Sigmoid colon (tissue), 7 donors: ENCODE data around the gene LSM14B. TPM values are rescaled to one million over a fixed set of nuclear protein-coding genes. Genes with fewer than 3 reads are reported as not detected.

ENCODE experiments used
- DNase-seq: peaks from one replicate; pipeline ENCODE4 v3.0.0-alpha.2; 2019
- H3K27ac ChIP-seq, 4 donors: fragments of 200-600 bp; sonication (generic); one replicate each; pipeline ENCODE4 v1.5.1; 2016 to 2019; ENCODE audit warnings: mild to moderate bottlenecking in 1 of 4
- H3K27me3 ChIP-seq, 3 donors: fragments of 200-600 bp; sonication (generic); one replicate each; pipeline ENCODE4 v1.5.1; 2019; ENCODE audit warnings: mild to moderate bottlenecking in 1 of 3
- H3K36me3 ChIP-seq, 4 donors: fragments of 200-600 bp; sonication (generic); one replicate each; pipeline ENCODE4 v1.5.1; 2016 to 2019
- H3K4me1 ChIP-seq, 4 donors: fragments of 200-600 bp; sonication (generic); one replicate each; pipeline ENCODE4 v1.5.1; 2017 to 2019
- H3K4me3 ChIP-seq, 4 donors: fragments of 200-600 bp; sonication (generic); one replicate each; pipeline ENCODE4 v1.5.1; 2017 to 2019; ENCODE audit warnings: mild to moderate bottlenecking in 2 of 4, moderate library complexity in 1 of 4
- H3K9me3 ChIP-seq, 4 donors: fragments of 200-600 bp in 3 of 4; sonication (generic) in 3 of 4; one replicate each; pipeline versions ENCODE4 v1.5.1 to v1.6.1; 2013 to 2019
- CTCF ChIP-seq, 4 experiments: fragments of 450-650 bp in 3 of 4; fragments of 200-600 bp in 1 of 4; IDR thresholded peaks; one replicate each; pipeline ENCODE4 v1.5.1; 2016 to 2019; ENCODE audit warnings: antibody characterized with exemption in 4 of 4, mild to moderate bottlenecking in 3 of 4, moderate library complexity in 2 of 4
- EP300 ChIP-seq, 4 donors: sonication (generic); formaldehyde crosslinking; IDR thresholded peaks; one replicate each; pipeline ENCODE4 v1.6.1; 2017; ENCODE audit warnings: antibody characterized with exemption in 4 of 4
- POLR2A ChIP-seq, 2 donors: fragments of 450-650 bp; IDR thresholded peaks; one replicate each; pipeline ENCODE4 v1.6.1; 2016; ENCODE audit warnings: antibody characterized with exemption in 2 of 2, mild to moderate bottlenecking in 2 of 2, moderate library complexity in 2 of 2
- POLR2AphosphoS5 ChIP-seq, 4 donors: sonication (generic); formaldehyde crosslinking; IDR thresholded peaks; one replicate each; pipeline ENCODE4 v1.6.1; 2017; ENCODE audit warnings: antibody characterized with exemption in 4 of 4
- WGBS, 2 donors: extraction: QIAGEN DNeasy Blood & Tissue Kit; methylation state at CpG; one replicate each; pipeline ENCODE4 v1.1.7; 2013; 5-methylcytosine and 5-hydroxymethylcytosine counted together
- intact Hi-C: fragments of 100-400 bp; cut with DNase I; formaldehyde crosslinking; loops from one replicate; pipeline ENCODE4 v1.15.1; 2023
- polyA plus RNA-seq, 3 donors: library from polyadenylated mRNA; stranded (reverse); fragments of 200-250 nt; gene quantifications; one replicate each; pipeline ENCODE4 v1.2.3, GENCODE V29; 2013
- total RNA-seq, 4 donors: library from RNA; depleted of rRNA; stranded (reverse); fragments of >200 nt; gene quantifications; one replicate each; pipeline ENCODE4 v1.1.0, GENCODE V29; 2016
- donor health status: healthy with polysubstance abuse.
- donor health status: Bipolar disorder and iron deficiency.
- donor health status: healthy.

The LSM14B gene
- total and polyA plus RNA-seq, 7 donors = 16.9 to 28.5 (median 23.5) TPM

GRCh38 chr20:62131560-62132320 is 9.5 kb downstream of the LSM14B start:
- no peaks in the 10 kb centered on the region for H3K27me3 ChIP-seq
- H3K4me1 ChIP-seq = peaks cover 0 to 15% (median 0%) of the 10 kb centered on the region in 4 donors
- peak overlapping the region in 2 of 4 donors; percentile 29 to 44 for H3K27ac ChIP-seq
- 93 to 94% methylated on average over 25 of the region's 25 CpGs for WGBS, 2 donors
- DNase-seq = no peak
- no peaks in the 10 kb centered on the region for H3K9me3 ChIP-seq
- H3K36me3 ChIP-seq = peaks cover 42 to 99% (median 69%) of the 10 kb centered on the region in 4 donors
- TF ChIP-seq CTCF (IDR thresholded peaks at IDR 0.05) = no peak
- no peak for TF ChIP-seq EP300 (IDR thresholded peaks at IDR 0.05)
- TF ChIP-seq POLR2A (IDR thresholded peaks at IDR 0.05) = no peak
- no peak for TF ChIP-seq POLR2AphosphoS5 (IDR thresholded peaks at IDR 0.05)
- intact Hi-C loops = no loop called here
- no peak overlapping the region for H3K4me3 ChIP-seq

DNA sequence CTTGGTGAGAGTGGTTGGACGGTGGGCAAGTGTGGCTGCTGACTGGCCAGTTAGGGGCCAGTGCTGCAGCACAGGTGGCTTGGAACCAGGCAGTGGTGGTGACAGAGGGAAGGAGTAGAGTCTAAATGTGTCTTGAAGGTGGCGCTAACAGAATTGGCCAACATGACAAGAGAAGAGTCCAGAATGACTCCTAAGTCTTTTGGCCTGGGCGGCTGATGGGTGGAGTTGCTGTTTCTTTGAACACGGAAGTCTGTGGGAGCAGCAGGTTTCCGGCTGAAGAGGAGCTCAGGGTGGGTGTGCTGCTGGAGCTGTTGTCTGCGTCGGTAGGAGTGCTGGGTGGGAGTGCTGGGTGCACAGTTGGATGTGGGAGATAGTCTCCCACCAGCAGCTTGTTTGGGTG is 10.1 kb downstream of the LSM14B start:
- Histone ChIP-seq H3K36me3 (peaks cover 42 to 99% (median 67%) of the 10 kb centered on the region in 4 donors), H3K27me3 (no peaks in the 10 kb centered on the region), H3K4me1 (peaks cover 0 to 15% (median 0%) of the 10 kb centered on the region in 4 donors), H3K27ac (peak overlapping the region; percentile 29 to 46 (median 44)), H3K9me3 (no peaks in the 10 kb centered on the region), H3K4me3 (no peak overlapping the region)
- no peak for DNase-seq
- TF ChIP-seq POLR2AphosphoS5 (IDR thresholded peaks at IDR 0.05) (no peak), POLR2A (IDR thresholded peaks at IDR 0.05) (no peak), CTCF (IDR thresholded peaks at IDR 0.05) (no peak), EP300 (IDR thresholded peaks at IDR 0.05) (no peak)
- intact Hi-C loops = no loop called here
- WGBS, 2 donors = 88 to 91% methylated on average over 7 of the region's 7 CpGs

DNA sequence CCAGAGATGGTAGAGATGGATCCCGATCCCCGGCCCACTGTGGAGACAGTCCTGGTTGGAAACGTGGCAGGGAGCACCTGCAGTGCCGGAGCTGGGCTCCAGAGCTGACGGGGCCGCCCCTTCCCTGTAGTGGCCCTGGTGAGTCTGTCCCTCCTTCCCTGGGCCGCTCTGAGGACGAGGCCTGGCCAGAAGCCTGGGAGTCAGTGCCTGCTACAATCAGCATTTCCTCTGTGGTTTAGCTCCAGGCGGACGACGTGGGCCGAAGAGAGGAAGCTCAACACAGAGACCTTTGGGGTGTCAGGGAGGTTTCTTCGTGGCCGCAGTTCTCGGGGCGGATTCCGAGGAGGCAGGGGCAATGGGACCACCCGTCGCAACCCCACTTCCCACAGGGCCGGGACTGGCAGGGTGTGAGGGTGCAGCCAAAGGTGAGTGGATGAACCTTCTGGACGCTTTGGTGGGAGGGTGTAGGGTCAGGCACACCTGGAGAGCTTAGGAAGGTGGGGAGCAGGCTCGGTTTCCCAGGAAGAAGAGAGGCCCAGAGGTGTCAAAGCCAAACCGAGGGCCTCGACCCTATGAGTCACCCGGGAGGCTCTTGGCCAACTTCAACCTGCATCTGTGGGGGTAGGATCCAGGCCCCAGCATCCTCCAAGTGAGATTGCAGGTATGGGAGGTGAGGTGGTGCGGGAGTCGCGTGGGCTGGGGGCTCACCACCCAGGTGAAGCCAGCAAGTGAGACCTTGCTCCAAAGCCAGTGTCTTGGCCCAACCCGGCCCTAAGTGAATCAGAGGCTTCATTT is 11.0 kb downstream of the LSM14B start:
- Histone ChIP-seq H3K4me3 (no peak overlapping the region), H3K36me3 (peaks cover 44 to 99% (median 67%) of the 10 kb centered on the region in 4 donors), H3K9me3 (no peaks in the 10 kb centered on the region), H3K27me3 (no peaks in the 10 kb centered on the region), H3K27ac (peak overlapping the region; percentile 29 to 46 (median 44)), H3K4me1 (peaks cover 0 to 15% (median 0%) of the 10 kb centered on the region in 4 donors)
- TF ChIP-seq POLR2A (IDR thresholded peaks at IDR 0.05) (no peak), EP300 (IDR thresholded peaks at IDR 0.05) (no peak)
- DNase-seq = no peak
- intact Hi-C loops = no loop called here
- 82 to 83% methylated on average over 29 of the region's 29 CpGs for WGBS, 2 donors

- 85% methylated on average over 12 of the region's 12 CpGs for WGBS, 2 donors
- DNase-seq = no peak
- intact Hi-C loops = no loop called here
- Histone ChIP-seq H3K27me3 (no peaks in the 10 kb centered on the region), H3K27ac (peak overlapping the region in 2 of 4 donors; percentile 44 to 67), H3K9me3 (no peaks in the 10 kb centered on the region), H3K4me1 (peaks cover 0 to 15% (median 0%) of the 10 kb centered on the region in 4 donors), H3K4me3 (no peak overlapping the region), H3K36me3 (peaks cover 50 to 99% (median 68%) of the 10 kb centered on the region in 4 donors)
- TF ChIP-seq POLR2AphosphoS5 (IDR thresholded peaks at IDR 0.05) (no peak), CTCF (IDR thresholded peaks at IDR 0.05) (no peak), POLR2A (IDR thresholded peaks at IDR 0.05) (no peak), EP300 (IDR thresholded peaks at IDR 0.05) (no peak)
Measured at GRCh38 chr20:62133864-62134263, 11.6 kb downstream of the LSM14B start.

- H3K27me3 ChIP-seq = no peaks in the 10 kb centered on the region
- peaks cover 0 to 15% (median 0%) of the 10 kb centered on the region in 4 donors for H3K4me1 ChIP-seq
- 74 to 76% methylated on average over 11 of the region's 11 CpGs for WGBS, 2 donors
- no peaks in the 10 kb centered on the region for H3K9me3 ChIP-seq
- intact Hi-C loops = no loop called here
- peak in 2 of 4 donors; percentile 19 to 20 for TF ChIP-seq POLR2AphosphoS5 (IDR thresholded peaks at IDR 0.05)
- no peak for TF ChIP-seq CTCF (IDR thresholded peaks at IDR 0.05)
- no peak for TF ChIP-seq EP300 (IDR thresholded peaks at IDR 0.05)
- DNase-seq = no peak
- H3K36me3 ChIP-seq = peaks cover 59 to 99% (median 69%) of the 10 kb centered on the region in 4 donors
- no peak overlapping the region for H3K4me3 ChIP-seq
- H3K27ac ChIP-seq = peak overlapping the region in 3 of 4 donors; percentile 37 to 67 (median 41)
Measured at GRCh38 chr20:62134735-62135231, 12.5 kb downstream of the LSM14B start.
